Skeletal muscle satellite cell (primary cell): ENCODE measurements around the gene MIPEP. TPM values are rescaled to one million over a fixed set of nuclear protein-coding genes. Genes with fewer than 3 reads are reported as not detected.
A peak's percentile ranks its signal among the peaks of the same experiment; 100 is the strongest.

Experiments used
- H3K27me3 ChIP-seq: 2 replicates; pipeline ENCODE4 v1.7.0; 2013; ENCODE audit warnings: low read length; ENCODE audit not compliant: control insufficient read depth, insufficient read depth
- H3K36me3 ChIP-seq: 2 replicates; pipeline ENCODE4 v1.7.0; 2013; ENCODE audit warnings: mild to moderate bottlenecking, control low read depth, low read length; ENCODE audit not compliant: insufficient read depth
- H3K4me1 ChIP-seq: 2 replicates; pipeline ENCODE4 v1.7.0; 2013; ENCODE audit warnings: low read length; ENCODE audit not compliant: control insufficient read depth, insufficient read depth
- H3K4me2 ChIP-seq: 2 replicates; pipeline ENCODE4 v1.7.0; 2013; ENCODE audit warnings: mild to moderate bottlenecking, low read length
- H3K4me3 ChIP-seq: 2 replicates; pipeline ENCODE4 v1.7.0; 2013; ENCODE audit warnings: low read length
- H3K9ac ChIP-seq: 2 replicates; pipeline ENCODE4 v1.7.0; 2013; ENCODE audit warnings: mild to moderate bottlenecking, low read depth, low read length, moderate library complexity
- H3K9me3 ChIP-seq: replicated peaks from 2 replicates; pipeline ENCODE4 v1.7.0; 2013; ENCODE audit warnings: mild to moderate bottlenecking, control low read depth, low read length
- total RNA-seq: library from RNA; depleted of rRNA; stranded (reverse); fragments of >200 nt; gene quantifications from 2 replicates; pipeline ENCODE4 v1.2.3, GENCODE V29; 2012; rRNA removed

MIPEP gene
- total RNA-seq = 22.8 and 23.2 TPM in 2 replicates

DNA sequence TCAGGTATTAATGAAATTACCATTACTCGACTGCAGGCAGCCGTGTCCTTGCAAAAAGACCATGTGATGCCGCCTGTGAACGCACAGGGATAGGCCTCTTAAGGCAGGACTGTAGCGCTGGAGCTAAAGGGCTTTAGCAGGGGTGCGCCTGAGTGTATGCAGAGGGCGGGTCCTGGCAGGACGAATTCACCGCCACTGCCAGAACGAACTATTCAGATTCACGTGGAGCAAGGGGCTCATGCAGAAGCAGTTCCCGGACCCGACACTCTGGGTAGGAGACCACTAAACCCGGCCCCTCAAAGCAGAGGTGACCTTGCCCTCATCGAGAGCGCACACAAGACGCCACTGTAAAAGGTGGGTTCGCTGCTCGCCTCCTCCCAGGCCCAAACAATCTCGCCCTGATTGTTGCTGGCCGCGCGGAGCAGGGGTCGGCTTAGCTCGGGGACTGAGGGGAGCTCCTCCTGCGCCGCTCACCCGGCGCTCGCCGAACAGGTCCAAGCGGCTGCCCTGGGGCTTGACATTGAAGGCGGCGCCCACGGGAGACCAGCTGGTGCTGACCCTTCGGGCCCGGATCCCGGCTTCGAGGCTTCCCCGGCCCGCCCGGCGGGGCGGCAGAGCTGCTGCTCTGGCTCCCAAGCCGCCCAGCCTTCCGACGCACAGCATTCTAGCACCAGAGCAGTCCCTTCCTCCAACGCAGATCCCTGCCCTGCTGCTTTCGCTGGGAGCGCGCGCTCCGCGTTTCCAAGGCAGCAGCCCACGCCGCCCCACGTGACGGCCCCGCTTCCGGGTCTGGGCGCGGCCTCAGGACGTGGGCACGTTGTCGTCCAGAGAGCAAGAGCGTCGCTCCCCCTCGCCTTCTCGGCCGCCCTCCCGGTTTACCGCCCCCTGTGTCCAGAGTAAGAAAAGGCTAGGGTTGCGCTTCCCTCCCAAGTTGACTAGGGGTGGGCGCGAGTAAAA is at the start of gene MIPEP:
MIPEP (minus strand) TSS at position 743 of the 957 bp plus-strand sequence; CDS start at position 663, 80 bp downstream.
- Histone ChIP-seq H3K9me3 (no peaks in the 10 kb centered on the region), H3K36me3 (peaks cover 7% of the 10 kb centered on the region), H3K4me2 (peak within 1 kb of the TSS; percentile 99), H3K4me3 (peak within 1 kb of the TSS; percentile 96), H3K27me3 (no peaks in the 10 kb centered on the region), H3K4me1 (peaks cover 6% of the 10 kb centered on the region), H3K9ac (peak within 1 kb of the TSS; percentile 90)

DNA sequence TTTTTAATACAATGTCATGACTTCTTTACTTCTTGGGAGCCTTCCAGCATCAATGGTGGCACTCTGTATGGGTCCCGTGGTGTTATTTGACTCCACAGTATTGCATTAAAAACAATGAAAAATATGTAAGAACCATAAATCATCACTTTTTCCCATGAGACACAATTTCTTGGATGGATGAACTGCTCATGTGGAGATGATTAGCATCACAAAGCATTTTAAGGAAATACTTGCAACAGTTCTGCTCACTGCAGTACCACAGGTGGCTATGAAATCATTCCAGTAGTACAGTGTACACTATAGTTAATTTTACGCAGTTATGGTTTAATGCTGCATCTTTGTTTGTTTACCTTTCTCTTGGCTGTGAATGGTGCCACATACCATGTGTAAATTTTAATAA is 45.3 kb upstream of the MIPEP start:
- Histone ChIP-seq H3K4me1 (peaks cover 8% of the 10 kb centered on the region), H3K27me3 (peaks cover 5% of the 10 kb centered on the region), H3K9ac (no peak overlapping the region), H3K36me3 (no peaks in the 10 kb centered on the region), H3K9me3 (no peaks in the 10 kb centered on the region), H3K4me3 (no peak overlapping the region), H3K4me2 (no peak overlapping the region)

DNA sequence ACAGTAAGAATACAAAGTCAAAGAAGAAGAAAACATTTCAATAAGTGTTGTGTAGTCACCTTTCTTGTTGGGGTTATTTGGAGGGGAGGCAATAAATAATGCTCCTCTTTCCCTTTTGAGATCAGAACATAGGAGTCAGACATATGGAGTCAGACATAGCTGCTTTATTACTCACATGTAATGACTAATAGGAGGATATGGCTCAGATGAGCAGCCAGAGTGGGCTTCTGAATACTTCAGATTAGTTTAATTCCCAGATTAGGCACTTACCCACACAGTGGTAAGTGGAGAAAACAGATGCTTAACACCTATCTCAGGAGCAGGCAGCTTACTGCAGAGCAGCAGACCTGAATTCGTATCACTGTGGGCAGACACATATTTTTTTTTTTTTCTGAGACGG is 39.8 kb upstream of the MIPEP start:
- Histone ChIP-seq H3K4me2 (peak overlapping the region; percentile 54), H3K9me3 (no peaks in the 10 kb centered on the region), H3K4me3 (no peak overlapping the region), H3K4me1 (peaks cover 22% of the 10 kb centered on the region), H3K9ac (no peak overlapping the region), H3K27me3 (no peaks in the 10 kb centered on the region), H3K36me3 (no peaks in the 10 kb centered on the region)

DNA sequence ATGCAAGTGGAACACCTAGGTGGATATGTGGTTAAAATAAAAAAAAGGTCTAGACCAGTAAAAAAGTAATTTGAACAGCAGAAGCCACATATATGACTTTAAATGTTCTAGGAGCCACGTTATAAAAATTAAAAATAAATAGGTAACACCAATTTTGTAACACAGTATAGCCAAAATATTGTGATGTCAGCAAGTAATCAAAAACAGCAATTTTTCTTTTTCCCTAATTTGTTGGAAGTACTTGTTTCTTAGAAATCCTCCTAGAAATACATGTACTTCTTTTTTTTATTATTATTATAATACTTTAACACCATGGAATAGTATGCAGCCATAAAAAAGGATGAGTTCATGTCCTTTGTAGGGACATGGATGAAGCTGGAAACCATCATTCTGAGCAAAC is 33.8 kb upstream of the MIPEP start:
- Histone ChIP-seq H3K4me1 (peaks cover 8% of the 10 kb centered on the region), H3K36me3 (no peaks in the 10 kb centered on the region), H3K4me3 (no peak overlapping the region), H3K9me3 (no peaks in the 10 kb centered on the region), H3K27me3 (no peaks in the 10 kb centered on the region), H3K9ac (no peak overlapping the region), H3K4me2 (no peak overlapping the region)

DNA sequence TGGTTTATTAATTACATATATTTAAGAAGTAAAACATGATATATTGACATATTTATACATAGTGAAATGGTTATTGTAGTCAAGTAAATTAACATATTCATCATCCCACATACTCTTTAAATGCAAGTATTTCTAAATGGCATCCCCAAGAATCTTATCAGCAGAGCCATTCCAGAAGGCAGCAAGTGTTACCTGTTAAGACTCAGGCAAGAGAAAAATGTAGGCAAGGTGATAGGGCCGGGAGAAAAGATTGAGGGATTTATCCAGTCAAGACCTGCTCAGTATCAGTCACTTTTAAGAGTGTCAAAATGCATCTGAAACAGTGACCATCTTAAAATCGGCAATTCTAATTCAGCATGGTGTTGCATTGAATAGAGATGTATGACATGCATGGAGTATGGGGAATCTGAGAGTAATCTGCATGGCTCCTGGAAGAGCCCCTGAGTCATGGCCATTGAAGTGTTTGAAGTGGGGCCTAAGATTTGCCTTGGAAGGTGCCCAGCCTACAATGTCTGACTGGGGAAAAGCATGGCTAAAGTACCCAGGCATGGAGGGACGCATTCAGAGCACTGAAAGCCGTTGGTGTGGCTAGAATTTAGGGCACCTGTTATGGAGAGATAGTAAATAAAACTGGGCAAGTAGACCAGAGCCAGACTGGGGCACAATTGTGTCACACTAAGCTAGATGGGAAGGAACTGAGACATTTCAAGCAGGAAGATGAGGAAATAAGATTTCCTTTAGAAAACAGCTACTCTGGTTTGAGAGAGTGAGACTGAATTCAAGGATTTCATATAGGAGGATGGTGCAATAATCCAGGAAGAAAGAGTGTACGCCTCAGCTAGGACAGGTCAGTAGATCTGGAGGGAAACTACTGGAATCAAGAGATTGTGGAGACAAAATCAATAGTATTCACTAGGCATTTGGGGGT is 33.1 kb upstream of the MIPEP start:
- Histone ChIP-seq H3K9me3 (no peaks in the 10 kb centered on the region), H3K36me3 (no peaks in the 10 kb centered on the region), H3K4me3 (no peak overlapping the region), H3K9ac (no peak overlapping the region), H3K4me2 (no peak overlapping the region), H3K27me3 (no peaks in the 10 kb centered on the region), H3K4me1 (peaks cover 8% of the 10 kb centered on the region)

- no peak overlapping the region for H3K4me2 ChIP-seq
- H3K27me3 ChIP-seq = no peaks in the 10 kb centered on the region
- H3K4me1 ChIP-seq = peaks cover 8% of the 10 kb centered on the region
- H3K9ac ChIP-seq = no peak overlapping the region
- H3K9me3 ChIP-seq = no peaks in the 10 kb centered on the region
- no peaks in the 10 kb centered on the region for H3K36me3 ChIP-seq
- no peak overlapping the region for H3K4me3 ChIP-seq
These were observed 32.3 kb upstream of the MIPEP start for GRCh38 chr13:23921451-23921888.

GRCh38 chr13:23919006-23919405 is 29.8 kb upstream of the MIPEP start:
- peaks cover 8% of the 10 kb centered on the region for H3K4me1 ChIP-seq
- no peak overlapping the region for H3K4me2 ChIP-seq
- H3K36me3 ChIP-seq = no peaks in the 10 kb centered on the region
- H3K9me3 ChIP-seq = no peaks in the 10 kb centered on the region
- H3K9ac ChIP-seq = no peak overlapping the region
- no peaks in the 10 kb centered on the region for H3K27me3 ChIP-seq
- no peak overlapping the region for H3K4me3 ChIP-seq

DNA sequence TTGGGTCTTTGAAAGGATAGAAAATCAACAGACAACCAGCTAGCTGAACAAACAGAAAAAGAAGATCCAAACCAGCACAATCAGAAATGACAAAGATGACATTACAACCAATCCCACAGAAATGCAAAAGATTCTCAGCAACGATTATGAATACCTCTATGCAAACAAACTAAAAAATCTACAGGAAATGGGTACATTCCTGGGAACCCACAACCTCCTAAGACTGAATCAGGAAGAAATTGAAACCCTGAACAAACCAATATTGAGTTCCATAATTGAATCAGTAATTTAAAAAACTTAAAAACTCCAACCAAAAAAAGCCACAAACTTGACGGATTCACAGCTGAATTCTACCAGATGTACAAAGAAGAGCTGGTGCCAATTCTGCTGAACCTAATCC is 29.0 kb upstream of the MIPEP start:
- Histone ChIP-seq H3K4me2 (no peak overlapping the region), H3K4me1 (peaks cover 8% of the 10 kb centered on the region), H3K9me3 (no peaks in the 10 kb centered on the region), H3K36me3 (no peaks in the 10 kb centered on the region), H3K4me3 (no peak overlapping the region), H3K27me3 (no peaks in the 10 kb centered on the region), H3K9ac (no peak overlapping the region)

DNA sequence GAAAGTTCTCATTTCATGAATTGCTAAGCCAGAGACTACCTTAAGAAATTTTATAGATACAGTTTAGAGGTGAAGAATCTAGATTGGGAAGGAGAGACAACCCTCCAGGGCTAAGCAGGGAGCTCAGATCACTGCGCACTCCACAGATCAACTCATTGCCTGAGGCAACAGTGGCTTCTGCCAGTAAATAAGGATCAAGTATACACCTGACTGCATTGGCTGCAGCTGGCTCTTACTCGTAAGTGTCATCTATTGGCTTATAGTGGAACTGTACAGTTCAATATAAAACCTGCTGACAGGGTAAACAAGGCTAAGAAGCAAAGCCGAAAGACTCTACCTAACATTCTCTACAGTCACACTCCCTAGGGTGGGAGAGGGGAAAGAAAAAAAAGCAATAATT is 26.1 kb upstream of the MIPEP start:
- H3K4me3 ChIP-seq = no peak overlapping the region
- H3K9ac ChIP-seq = no peak overlapping the region
- no peaks in the 10 kb centered on the region for H3K36me3 ChIP-seq
- no peaks in the 10 kb centered on the region for H3K27me3 ChIP-seq
- peaks cover 8% of the 10 kb centered on the region for H3K4me1 ChIP-seq
- no peaks in the 10 kb centered on the region for H3K9me3 ChIP-seq
- H3K4me2 ChIP-seq = no peak overlapping the region

GRCh38 chr13:23912469-23912868 is 23.3 kb upstream of the MIPEP start:
- H3K4me1 ChIP-seq = no peaks in the 10 kb centered on the region
- H3K9ac ChIP-seq = no peak overlapping the region
- no peak overlapping the region for H3K4me3 ChIP-seq
- H3K4me2 ChIP-seq = no peak overlapping the region
- H3K36me3 ChIP-seq = no peaks in the 10 kb centered on the region
- no peaks in the 10 kb centered on the region for H3K9me3 ChIP-seq
- no peaks in the 10 kb centered on the region for H3K27me3 ChIP-seq

GRCh38 chr13:23909606-23910005 is 20.4 kb upstream of the MIPEP start:
- Histone ChIP-seq H3K4me2 (no peak overlapping the region), H3K4me3 (no peak overlapping the region), H3K27me3 (no peaks in the 10 kb centered on the region), H3K4me1 (no peaks in the 10 kb centered on the region), H3K36me3 (no peaks in the 10 kb centered on the region), H3K9me3 (no peaks in the 10 kb centered on the region), H3K9ac (no peak overlapping the region)
